Mesenchymal stem cell (in vitro differentiated cells and primary cell): ENCODE results near the gene MBNL1.

Experiments
- DNase-seq: peaks from one replicate; pipeline ENCODE4 v3.0.0-alpha.2; 2013
- H2AFZ ChIP-seq: one replicate; pipeline ENCODE4 v1.6.1; 2013; ENCODE audit warnings: low read depth, mild to moderate bottlenecking, control low read depth, inconsistent platforms, low read length, moderate library complexity
- H2AK5ac ChIP-seq: 2 replicates; pipeline ENCODE4 v1.6.1; 2013; ENCODE audit warnings: low read length, moderate library complexity, mild to moderate bottlenecking, inconsistent platforms; ENCODE audit not compliant: severe bottlenecking
- H2BK120ac ChIP-seq: one replicate; pipeline ENCODE4 v1.6.1; 2013; ENCODE audit warnings: low read depth, mild to moderate bottlenecking, inconsistent platforms, low read length, moderate library complexity
- H2BK12ac ChIP-seq, 2 experiments: one replicate each; pipeline ENCODE4 v1.6.1; 2013; ENCODE audit warnings: inconsistent platforms in 2 of 2, low read length in 2 of 2, mild to moderate bottlenecking in 2 of 2, moderate library complexity in 2 of 2, control low read depth in 1 of 2
- H2BK15ac ChIP-seq: one replicate; pipeline ENCODE4 v1.6.1; 2013; ENCODE audit warnings: mild to moderate bottlenecking, low read depth, inconsistent platforms; ENCODE audit not compliant: poor library complexity, severe bottlenecking
- H2BK5ac ChIP-seq: 2 replicates; pipeline ENCODE4 v1.6.1; 2013; ENCODE audit warnings: low read depth, mild to moderate bottlenecking, low read length, control low read depth, inconsistent platforms; ENCODE audit not compliant: poor library complexity, severe bottlenecking
- H3K14ac ChIP-seq, 2 experiments: one replicate each; pipeline ENCODE4 v1.6.1; 2013; ENCODE audit warnings: inconsistent platforms in 2 of 2, low read length in 2 of 2, control low read depth in 1 of 2, mild to moderate bottlenecking in 1 of 2, moderate library complexity in 1 of 2
- H3K18ac ChIP-seq, 2 experiments: one replicate each; pipeline ENCODE4 v1.6.1; 2013; ENCODE audit warnings: inconsistent platforms in 2 of 2, low read length in 2 of 2, control low read depth in 1 of 2, low read depth in 1 of 2, mild to moderate bottlenecking in 1 of 2
- H3K23ac ChIP-seq, 2 experiments: one replicate each; pipeline ENCODE4 v1.6.1; 2013; ENCODE audit warnings: inconsistent platforms in 2 of 2, low read length in 2 of 2, mild to moderate bottlenecking in 2 of 2, moderate library complexity in 2 of 2, control low read depth in 1 of 2
- H3K27ac ChIP-seq: 2 replicates; pipeline ENCODE4 v1.5.1; 2013; ENCODE audit warnings: mild to moderate bottlenecking, moderate library complexity, low read length, control low read depth, inconsistent platforms; ENCODE audit not compliant: poor library complexity, severe bottlenecking
- H3K27me3 ChIP-seq, 2 experiments: 2 replicates each; pipeline versions ENCODE4 v1.6.1 to v1.7.0; 2013; ENCODE audit warnings: low read length in 2 of 2, mild to moderate bottlenecking in 2 of 2, moderate library complexity in 2 of 2, control low read depth in 1 of 2, inconsistent platforms in 1 of 2; ENCODE audit not compliant: control insufficient read depth in 1 of 2, insufficient read depth in 1 of 2
- H3K36me3 ChIP-seq, 2 experiments: 2 replicates each; pipeline versions ENCODE4 v1.6.1 to v1.7.0; 2013; ENCODE audit warnings: low read length in 2 of 2, control low read depth in 1 of 2, inconsistent platforms in 1 of 2, low read depth in 1 of 2, mild to moderate bottlenecking in 1 of 2; ENCODE audit not compliant: insufficient read depth in 2 of 2, control insufficient read depth in 1 of 2
- H3K4ac ChIP-seq, 2 experiments: one replicate each; pipeline ENCODE4 v1.6.1; 2013; ENCODE audit warnings: inconsistent platforms in 2 of 2, low read length in 2 of 2, mild to moderate bottlenecking in 2 of 2, moderate library complexity in 2 of 2, control low read depth in 1 of 2, low read depth in 1 of 2
- H3K4me1 ChIP-seq: 2 replicates; pipeline ENCODE4 v1.6.1; 2013; ENCODE audit warnings: low read depth, low read length, control low read depth; ENCODE audit not compliant: control insufficient read depth, insufficient read depth
- H3K4me2 ChIP-seq: 2 replicates; pipeline ENCODE4 v1.6.1; 2013; ENCODE audit warnings: low read length, mild to moderate bottlenecking, inconsistent platforms; ENCODE audit not compliant: poor library complexity, severe bottlenecking
- H3K4me3 ChIP-seq, 2 experiments: 2 replicates each; pipeline versions ENCODE4 v1.5.1 to v1.7.0; 2013; ENCODE audit warnings: low read length in 2 of 2, mild to moderate bottlenecking in 2 of 2, control low read depth in 1 of 2, low read depth in 1 of 2; ENCODE audit not compliant: insufficient read depth in 1 of 2
- H3K79me1 ChIP-seq: replicated peaks from 2 replicates; pipeline ENCODE4 v1.6.1; 2013; ENCODE audit warnings: mild to moderate bottlenecking, control low read depth, low read length, inconsistent platforms; ENCODE audit not compliant: poor library complexity, severe bottlenecking
- H3K9ac ChIP-seq: 2 replicates; pipeline ENCODE4 v1.7.0; 2013; ENCODE audit warnings: mild to moderate bottlenecking, low read length, moderate library complexity
- H3K9me3 ChIP-seq: 2 replicates; pipeline ENCODE4 v1.7.0; 2013; ENCODE audit warnings: mild to moderate bottlenecking, low read length; ENCODE audit not compliant: control insufficient read depth
- H4K8ac ChIP-seq: one replicate; pipeline ENCODE4 v1.6.1; 2013; ENCODE audit warnings: inconsistent platforms, mild to moderate bottlenecking, low read length, moderate library complexity
- H4K91ac ChIP-seq: one replicate; pipeline ENCODE4 v1.6.1; 2013; ENCODE audit warnings: mild to moderate bottlenecking, low read length, inconsistent platforms
- WGBS: methylation state at CpG from one replicate; pipeline ENCODE4 v1.1.7; 2013; ENCODE audit warnings: mixed read lengths; 5-methylcytosine and 5-hydroxymethylcytosine counted together

The MBNL1 gene

GRCh38 chr3:152291238-152291637, 22.5 kb downstream of the MBNL1 start:
- Histone ChIP-seq H3K9me3 (no peaks in the 10 kb centered on the region), H3K18ac (no peak overlapping the region), H3K23ac (no peak overlapping the region), H3K36me3 (no peaks in the 10 kb centered on the region), H3K4me3 (no peak overlapping the region), H2BK12ac (no peak overlapping the region), H2BK15ac (no peak overlapping the region), H3K27me3 (no peaks in the 10 kb centered on the region), H3K9ac (no peak overlapping the region), H3K27ac (no peak overlapping the region), H2BK120ac (no peak overlapping the region), H2AK5ac (no peak overlapping the region), H4K91ac (no peak overlapping the region), H4K8ac (no peak overlapping the region), H2BK5ac (no peak overlapping the region), H3K4me1 (no peaks in the 10 kb centered on the region), H3K4ac (no peak overlapping the region), H3K79me1 (no peaks in the 10 kb centered on the region), H3K14ac (no peak overlapping the region), H3K4me2 (no peak overlapping the region), H2AFZ (no peak overlapping the region)
- no peak for DNase-seq
- WGBS = 85% methylated on average over 2 of the region's 5 CpGs

- H2AFZ ChIP-seq = no peak overlapping the region
- no peak overlapping the region for H3K23ac ChIP-seq
- H3K18ac ChIP-seq = no peak overlapping the region
- no peak overlapping the region for H4K91ac ChIP-seq
- no peak overlapping the region for H2BK5ac ChIP-seq
- H3K27me3 ChIP-seq = no peaks in the 10 kb centered on the region
- no peak overlapping the region for H2BK15ac ChIP-seq
- peak; percentile 56 for DNase-seq
- no peak overlapping the region for H3K4ac ChIP-seq
- H3K9ac ChIP-seq = no peak overlapping the region
- H3K36me3 ChIP-seq = no peaks in the 10 kb centered on the region
- H3K4me3 ChIP-seq = no peak overlapping the region
- H3K27ac ChIP-seq = no peak overlapping the region
- 54% methylated on average over 2 of the region's 4 CpGs for WGBS
- no peak overlapping the region for H2BK12ac ChIP-seq
- no peaks in the 10 kb centered on the region for H3K9me3 ChIP-seq
- no peaks in the 10 kb centered on the region for H3K79me1 ChIP-seq
- no peak overlapping the region for H2BK120ac ChIP-seq
- no peak overlapping the region for H2AK5ac ChIP-seq
- H3K4me1 ChIP-seq = no peaks in the 10 kb centered on the region
- H3K14ac ChIP-seq = no peak overlapping the region
- no peak overlapping the region for H3K4me2 ChIP-seq
- no peak overlapping the region for H4K8ac ChIP-seq
Observed at GRCh38 chr3:152291649-152292066, 22.9 kb downstream of the MBNL1 start.

GRCh38 chr3:152292366-152292765, 23.6 kb downstream of the MBNL1 start:
- no peak overlapping the region for H3K18ac ChIP-seq
- H3K4me3 ChIP-seq = no peak overlapping the region
- H2BK15ac ChIP-seq = no peak overlapping the region
- no peaks in the 10 kb centered on the region for H3K36me3 ChIP-seq
- H4K91ac ChIP-seq = no peak overlapping the region
- H3K9me3 ChIP-seq = no peaks in the 10 kb centered on the region
- no peaks in the 10 kb centered on the region for H3K79me1 ChIP-seq
- H3K27me3 ChIP-seq = no peaks in the 10 kb centered on the region
- H3K4me2 ChIP-seq = no peak overlapping the region
- H2AK5ac ChIP-seq = no peak overlapping the region
- H3K14ac ChIP-seq = no peak overlapping the region
- no peak overlapping the region for H3K27ac ChIP-seq
- DNase-seq = no peak
- no peak overlapping the region for H3K4ac ChIP-seq
- H2BK120ac ChIP-seq = no peak overlapping the region
- 98% methylated on average over 3 of the region's 3 CpGs for WGBS
- H2AFZ ChIP-seq = no peak overlapping the region
- H3K9ac ChIP-seq = no peak overlapping the region
- no peak overlapping the region for H4K8ac ChIP-seq
- no peak overlapping the region for H3K23ac ChIP-seq
- no peak overlapping the region for H2BK5ac ChIP-seq
- H3K4me1 ChIP-seq = peaks cover 2% of the 10 kb centered on the region
- H2BK12ac ChIP-seq = no peak overlapping the region

- no peak overlapping the region for H3K27ac ChIP-seq
- H2BK12ac ChIP-seq = no peak overlapping the region
- H4K91ac ChIP-seq = no peak overlapping the region
- H4K8ac ChIP-seq = no peak overlapping the region
- H3K4ac ChIP-seq = no peak overlapping the region
- H3K23ac ChIP-seq = no peak overlapping the region
- no peaks in the 10 kb centered on the region for H3K36me3 ChIP-seq
- no peak overlapping the region for H3K14ac ChIP-seq
- H3K4me2 ChIP-seq = no peak overlapping the region
- H2BK5ac ChIP-seq = no peak overlapping the region
- H2BK120ac ChIP-seq = no peak overlapping the region
- H3K9ac ChIP-seq = no peak overlapping the region
- no peaks in the 10 kb centered on the region for H3K9me3 ChIP-seq
- H2BK15ac ChIP-seq = no peak overlapping the region
- peaks cover 3% of the 10 kb centered on the region for H3K4me1 ChIP-seq
- no peak overlapping the region for H3K18ac ChIP-seq
- WGBS = no CpG with 5 or more reads among the region's 1 CpG
- no peak for DNase-seq
- H2AFZ ChIP-seq = no peak overlapping the region
- H2AK5ac ChIP-seq = no peak overlapping the region
- H3K79me1 ChIP-seq = no peaks in the 10 kb centered on the region
- H3K27me3 ChIP-seq = no peaks in the 10 kb centered on the region
- H3K4me3 ChIP-seq = no peak overlapping the region
Observed at GRCh38 chr3:152293347-152294006, 24.7 kb downstream of the MBNL1 start.
